HepG2 (cell line): ENCODE data around the gene DRD1. TPM values are rescaled to one million over a fixed set of nuclear protein-coding genes. Genes with fewer than 3 reads are reported as not detected.

Experiments
- AKAP8 ChIP-seq: sonication (generic); formaldehyde crosslinking; IDR thresholded peaks from 2 replicates; pipeline ENCODE4 v1.5.1; 2020; ENCODE audit warnings: mild to moderate bottlenecking, missing genetic modification reagents
- FOXA3 ChIP-seq: IDR thresholded peaks from 2 replicates; pipeline ENCODE4 v1.6.1; 2016; ENCODE audit warnings: missing genetic modification reagents, missing compliant biosample characterization
- FOXO1 ChIP-seq: sonication (generic); formaldehyde crosslinking; IDR thresholded peaks from 2 replicates; pipeline ENCODE4 v1.4.0; 2020; ENCODE audit warnings: missing genetic modification reagents
- GABPA ChIP-seq, 2 experiments: IDR thresholded peaks; 2 replicates each; pipeline ENCODE4 v1.6.1; 2011 to 2016; ENCODE audit warnings: low read depth in 2 of 2, low read length in 1 of 2, missing biosample characterization in 1 of 2, missing genetic modification characterization in 1 of 2
- HMGXB4 ChIP-seq, 2 experiments: sonication (generic) in 1 of 2; formaldehyde crosslinking in 1 of 2; IDR thresholded peaks; 2 replicates each; pipeline versions ENCODE4 v1.4.0 to v1.6.1; 2018 to 2020; ENCODE audit warnings: missing genetic modification reagents in 2 of 2, borderline replicate concordance in 1 of 2, low read depth in 1 of 2, mild to moderate bottlenecking in 1 of 2, missing biosample characterization in 1 of 2
- MEIS2 ChIP-seq: sonication (generic); formaldehyde crosslinking; IDR thresholded peaks from 2 replicates; pipeline ENCODE4 v1.9.0; 2021; ENCODE audit warnings: mild to moderate bottlenecking, missing genetic modification reagents
- MLXIP ChIP-seq: sonication (generic); formaldehyde crosslinking; IDR thresholded peaks from 2 replicates; pipeline ENCODE4 v1.9.0; 2021; ENCODE audit warnings: missing genetic modification reagents, borderline replicate concordance
- PAWR ChIP-seq: sonication (generic); formaldehyde crosslinking; IDR thresholded peaks from 2 replicates; pipeline ENCODE4 v1.4.0; 2020; ENCODE audit warnings: missing genetic modification reagents, mild to moderate bottlenecking, borderline replicate concordance
- XRCC5 ChIP-seq: fragments of 200-400 bp; formaldehyde crosslinking; optimal IDR thresholded peaks from 2 replicates; pipeline ENCODE3; 2017; ENCODE audit warnings: mild to moderate bottlenecking, low read length
- ZBTB43 ChIP-seq: sonication (generic); formaldehyde crosslinking; conservative IDR thresholded peaks from 2 replicates; pipeline ENCODE4 v1.4.0; 2020; ENCODE audit warnings: missing genetic modification reagents
- ZKSCAN5 ChIP-seq: sonication (generic); formaldehyde crosslinking; IDR thresholded peaks from 2 replicates; pipeline ENCODE4 v1.5.1; 2020; ENCODE audit warnings: mild to moderate bottlenecking, missing genetic modification reagents
- ZNF264 ChIP-seq: sonication (generic); formaldehyde crosslinking; IDR thresholded peaks from 2 replicates; pipeline ENCODE4 v1.4.0; 2020; ENCODE audit warnings: missing genetic modification reagents
- ZNF441 ChIP-seq: sonication (generic); formaldehyde crosslinking; IDR thresholded peaks from 2 replicates; pipeline ENCODE4 v1.7.0; 2021; ENCODE audit warnings: missing genetic modification reagents, borderline replicate concordance
- ZNF629 ChIP-seq: sonication (generic); formaldehyde crosslinking; conservative IDR thresholded peaks from 2 replicates; pipeline ENCODE4 v1.5.0; 2020; ENCODE audit warnings: missing genetic modification reagents
- ZNF816 ChIP-seq: sonication (generic); formaldehyde crosslinking; IDR thresholded peaks from 2 replicates; pipeline ENCODE4 v1.8.0; 2022; ENCODE audit warnings: missing genetic modification reagents, mild to moderate bottlenecking, borderline replicate concordance
- ZSCAN31 ChIP-seq: sonication (generic); formaldehyde crosslinking; IDR thresholded peaks from 2 replicates; pipeline ENCODE4 v1.5.0; 2020; ENCODE audit warnings: low read depth, mild to moderate bottlenecking, missing genetic modification reagents
- polyA plus RNA-seq, 8 experiments: library from polyadenylated mRNA; depleted of rRNA in 3 of 8; stranded (reverse) in 7 of 8; unstranded in 1 of 8; fragments of >200 nt; fragmentation: Illumina TruSeq in 4 of 8; extraction: Trizol in 4 of 8; gene quantifications; 2 replicates each; pipeline versions ENCODE4 v1.2.1 to v1.2.3, GENCODE V29; 2011 to 2016; ENCODE audit warnings: low read depth in 4 of 8, missing spikeins in 1 of 8, mixed read lengths in 1 of 8; ENCODE audit not compliant: insufficient read depth in 1 of 8
- total RNA-seq, 5 experiments: library from RNA; depleted of rRNA; stranded (reverse); fragments of >200 nt; fragmentation: Illumina TruSeq; extraction: Trizol; gene quantifications; 2 replicates each; pipeline ENCODE4 v1.2.3, GENCODE V29; 2016; ENCODE audit warnings: low read depth in 1 of 5
- TF ChIP-seq, protein P1 (sequence below): sonication (generic); formaldehyde crosslinking; IDR thresholded peaks from 2 replicates; pipeline ENCODE4 v1.4.0; 2020; ENCODE audit warnings: mild to moderate bottlenecking, missing genetic modification reagents
- TF ChIP-seq, protein P2 (sequence below): IDR thresholded peaks from 2 replicates; pipeline ENCODE4 v1.6.1; 2016
- TF ChIP-seq, protein P3 (sequence below): sonication (generic); formaldehyde crosslinking; IDR thresholded peaks from 2 replicates; pipeline ENCODE4 v1.4.0; 2020; ENCODE audit warnings: missing genetic modification reagents

DRD1 gene
- total and polyA plus RNA-seq, 2 of the 13 experiments (the other 11 are each of a cell fraction or from before 2014, with no cell fraction given) = not detected

DNA sequence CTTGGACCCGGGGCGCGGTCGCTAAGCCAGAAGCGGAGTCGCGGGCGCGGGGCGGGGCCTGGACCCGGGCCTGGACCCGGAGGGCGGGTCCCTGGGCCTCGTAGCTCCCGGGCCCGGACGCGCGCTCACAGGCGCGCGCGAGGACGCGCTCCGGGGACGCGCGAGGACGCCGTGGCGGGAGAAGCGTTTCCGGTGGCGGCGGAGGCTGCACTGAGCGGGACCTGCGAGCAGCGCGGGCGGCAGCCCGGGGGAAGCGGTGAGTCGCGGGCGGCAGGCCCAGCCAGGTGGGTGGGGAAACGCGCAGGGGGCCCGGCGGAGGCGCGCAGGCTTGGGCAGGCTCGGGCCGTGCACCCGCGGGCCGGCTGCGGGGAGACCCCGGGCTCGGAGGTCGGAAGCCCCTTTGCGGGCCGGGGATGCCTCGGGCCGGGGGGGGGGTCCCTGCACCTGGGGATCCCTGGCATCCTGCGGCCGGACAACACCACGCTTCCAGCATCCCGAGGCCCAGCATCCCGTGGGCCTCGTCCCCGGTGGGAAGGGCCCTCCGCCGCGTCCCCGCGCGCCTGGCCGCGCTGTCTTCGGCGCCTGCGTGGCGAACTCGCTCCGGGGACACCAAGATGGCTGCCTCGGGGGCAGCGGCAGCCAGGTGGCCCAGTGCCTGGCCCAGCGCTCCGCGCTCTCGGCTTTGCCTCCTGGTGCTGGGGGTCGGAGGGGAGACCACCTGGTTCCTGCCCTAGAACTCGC is 34.6 kb upstream of the DRD1 start, which contains the start of gene SFXN1 (continued):
- peak; percentile 44 to 75; a peak in 3 of 4 replicates for TF ChIP-seq HMGXB4 (CRISPR knock-in tag; IDR thresholded peaks at IDR 0.05; ENCODE audit: borderline replicate concordance in 1 of 2, low read depth in 1 of 2)
- TF ChIP-seq ZBTB43 (CRISPR knock-in tag) = no peak
- TF ChIP-seq ZNF629 (CRISPR knock-in tag) = no peak
- no peak for TF ChIP-seq FOXO1 (CRISPR knock-in tag)
- peak; percentile 56 for TF ChIP-seq GABPA (IDR thresholded peaks at IDR 0.05; ENCODE audit: low read depth, low read length)
- no peak; the same call in 1 of the 2 replicates for TF ChIP-seq GABPA (CRISPR knock-in tag; IDR thresholded peaks at IDR 0.05; ENCODE audit: low read depth)
- TF ChIP-seq ZNF816 (CRISPR knock-in tag) = no peak
- TF ChIP-seq, protein P1, sequence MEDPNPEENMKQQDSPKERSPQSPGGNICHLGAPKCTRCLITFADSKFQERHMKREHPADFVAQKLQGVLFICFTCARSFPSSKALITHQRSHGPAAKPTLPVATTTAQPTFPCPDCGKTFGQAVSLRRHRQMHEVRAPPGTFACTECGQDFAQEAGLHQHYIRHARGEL = no peak
- no peak for TF ChIP-seq MEIS2 (CRISPR knock-in tag)
- TF ChIP-seq AKAP8 (CRISPR knock-in tag) = peak; percentile 73
- peak; percentile 27; the same call in 1 of the 2 replicates for TF ChIP-seq ZNF264 (CRISPR knock-in tag)
- TF ChIP-seq FOXA3 (CRISPR knock-in tag) = no peak
- TF ChIP-seq, protein P2, sequence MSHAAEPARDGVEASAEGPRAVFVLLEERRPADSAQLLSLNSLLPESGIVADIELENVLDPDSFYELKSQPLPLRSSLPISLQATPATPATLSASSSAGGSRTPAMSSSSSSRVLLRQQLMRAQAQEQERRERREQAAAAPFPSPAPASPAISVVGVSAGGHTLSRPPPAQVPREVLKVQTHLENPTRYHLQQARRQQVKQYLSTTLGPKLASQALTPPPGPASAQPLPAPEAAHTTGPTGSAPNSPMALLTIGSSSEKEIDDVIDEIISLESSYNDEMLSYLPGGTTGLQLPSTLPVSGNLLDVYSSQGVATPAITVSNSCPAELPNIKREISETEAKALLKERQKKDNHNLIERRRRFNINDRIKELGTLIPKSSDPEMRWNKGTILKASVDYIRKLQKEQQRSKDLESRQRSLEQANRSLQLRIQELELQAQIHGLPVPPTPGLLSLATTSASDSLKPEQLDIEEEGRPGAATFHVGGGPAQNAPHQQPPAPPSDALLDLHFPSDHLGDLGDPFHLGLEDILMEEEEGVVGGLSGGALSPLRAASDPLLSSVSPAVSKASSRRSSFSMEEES = no peak
- TF ChIP-seq PAWR (CRISPR knock-in tag) = no peak
- no peak for TF ChIP-seq XRCC5
- no peak for TF ChIP-seq ZKSCAN5 (CRISPR knock-in tag)
- TF ChIP-seq, protein P3, sequence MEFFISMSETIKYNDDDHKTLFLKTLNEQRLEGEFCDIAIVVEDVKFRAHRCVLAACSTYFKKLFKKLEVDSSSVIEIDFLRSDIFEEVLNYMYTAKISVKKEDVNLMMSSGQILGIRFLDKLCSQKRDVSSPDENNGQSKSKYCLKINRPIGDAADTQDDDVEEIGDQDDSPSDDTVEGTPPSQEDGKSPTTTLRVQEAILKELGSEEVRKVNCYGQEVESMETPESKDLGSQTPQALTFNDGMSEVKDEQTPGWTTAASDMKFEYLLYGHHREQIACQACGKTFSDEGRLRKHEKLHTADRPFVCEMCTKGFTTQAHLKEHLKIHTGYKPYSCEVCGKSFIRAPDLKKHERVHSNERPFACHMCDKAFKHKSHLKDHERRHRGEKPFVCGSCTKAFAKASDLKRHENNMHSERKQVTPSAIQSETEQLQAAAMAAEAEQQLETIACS (CRISPR knock-in tag) = peak; percentile 95
- TF ChIP-seq ZSCAN31 (CRISPR knock-in tag) = 0 out of 2 replicates have a peak, but pooled peaks have one; percentile 52
- 0 out of 2 replicates have a peak, but pooled peaks have one; percentile 19 for TF ChIP-seq MLXIP
- no peak; the same call in 1 of the 2 replicates for TF ChIP-seq ZNF441 (CRISPR knock-in tag)
